HG02852 (cell line): ENCODE data around the gene SP100.

Source experiments
- ATAC-seq: cut with Tn5 transposase; IDR thresholded peaks from one replicate; pipeline ENCODE4 v1.9.1; 2021; ENCODE audit warnings: mild to moderate bottlenecking, moderate library complexity; ENCODE audit not compliant: unreplicated experiment

Gene SP100

GRCh38 chr2:230537531-230537976, 121.6 kb downstream of the SP100 start:
- ATAC-seq, result peak; percentile 79

GRCh38 chr2:230540332-230540731, 124.3 kb downstream of the SP100 start:
- ATAC-seq, result no peak

- ATAC-seq, result peak; percentile 71
Measured at GRCh38 chr2:230541934-230542380, 126.0 kb downstream of the SP100 start.

- no peak for ATAC-seq
Measured at GRCh38 chr2:230542751-230543150, 126.8 kb downstream of the SP100 start.

- no peak for ATAC-seq
Measured at GRCh38 chr2:230552181-230552580, 136.2 kb downstream of the SP100 start.

- no peak for ATAC-seq
Measured at GRCh38 chr2:230557065-230557464, 141.1 kb downstream of the SP100 start.

- ATAC-seq, result no peak
Measured at GRCh38 chr2:230564805-230565779, 149.1 kb downstream of the SP100 start.

- no peak for ATAC-seq
Measured at GRCh38 chr2:230569298-230569697, 153.3 kb downstream of the SP100 start.

- ATAC-seq, result no peak
Measured at GRCh38 chr2:230570987-230571386, 155.0 kb downstream of the SP100 start.

- ATAC-seq, result no peak
Measured at GRCh38 chr2:230575642-230576324, 159.8 kb downstream of the SP100 start.

- no peak for ATAC-seq
Measured at GRCh38 chr2:230577114-230577513, 161.1 kb downstream of the SP100 start.

GRCh38 chr2:230578106-230578505, 162.1 kb downstream of the SP100 start:
- no peak for ATAC-seq

- peak; percentile 71 for ATAC-seq
Measured at GRCh38 chr2:230582851-230583283, 166.9 kb downstream of the SP100 start.

- peak; percentile 37 for ATAC-seq
Measured at GRCh38 chr2:230583581-230583980, 167.6 kb downstream of the SP100 start.

GRCh38 chr2:230586328-230586982, 170.5 kb downstream of the SP100 start:
- no peak for ATAC-seq

GRCh38 chr2:230589025-230589424, 173.0 kb downstream of the SP100 start:
- peak; percentile 3 for ATAC-seq

GRCh38 chr2:230589497-230590015, 173.6 kb downstream of the SP100 start:
- peak; percentile 90 for ATAC-seq

- ATAC-seq, result no peak
Measured at GRCh38 chr2:230590333-230590732, 174.3 kb downstream of the SP100 start.

GRCh38 chr2:230591850-230592249, 175.8 kb downstream of the SP100 start:
- ATAC-seq, result no peak

- ATAC-seq, result no peak
Measured at GRCh38 chr2:230592775-230593174, 176.8 kb downstream of the SP100 start.
